H9 (cell line): Measurements from ENCODE around the gene COX17. TPM values are rescaled to one million over a fixed set of nuclear protein-coding genes. Genes with fewer than 3 reads are reported as not detected.

Experiments
- DNase-seq: peaks from one replicate; pipeline ENCODE4 v3.0.0-alpha.2; 2017
- H2AFZ ChIP-seq: one replicate; pipeline ENCODE4 v1.6.1; 2013; ENCODE audit warnings: mild to moderate bottlenecking, low read length, control low read depth, moderate library complexity
- H2AK5ac ChIP-seq: 2 replicates; pipeline ENCODE4 v1.6.1; 2013; ENCODE audit warnings: low read length, control low read depth, mixed read lengths; ENCODE audit not compliant: insufficient read length
- H2BK120ac ChIP-seq: one replicate; pipeline ENCODE4 v1.6.1; 2013; ENCODE audit warnings: low read depth, mild to moderate bottlenecking, low read length, control low read depth, inconsistent platforms; ENCODE audit not compliant: poor library complexity, severe bottlenecking
- H2BK12ac ChIP-seq: 2 replicates; pipeline ENCODE4 v1.6.1; 2013; ENCODE audit warnings: low read length, control low read depth, mixed read lengths, low read depth; ENCODE audit not compliant: insufficient read length
- H2BK15ac ChIP-seq: 2 replicates; pipeline ENCODE4 v1.6.1; 2013; ENCODE audit warnings: low read depth, low read length, control low read depth
- H2BK20ac ChIP-seq: one replicate; pipeline ENCODE4 v1.6.1; 2013; ENCODE audit warnings: low read depth, mild to moderate bottlenecking, low read length, control low read depth, inconsistent platforms; ENCODE audit not compliant: poor library complexity, severe bottlenecking
- H2BK5ac ChIP-seq: 2 replicates; pipeline ENCODE4 v1.6.1; 2013; ENCODE audit warnings: low read length, control low read depth, mixed read lengths; ENCODE audit not compliant: insufficient read length
- H3K14ac ChIP-seq: 2 replicates; pipeline ENCODE4 v1.6.1; 2013; ENCODE audit warnings: low read length, control low read depth; ENCODE audit not compliant: insufficient read depth
- H3K18ac ChIP-seq: 2 replicates; pipeline ENCODE4 v1.6.1; 2013; ENCODE audit warnings: low read depth, mild to moderate bottlenecking, mixed read lengths, low read length, control low read depth; ENCODE audit not compliant: insufficient read length
- H3K23ac ChIP-seq: 2 replicates; pipeline ENCODE4 v1.6.1; 2013; ENCODE audit warnings: low read length, control low read depth, mixed read lengths, low read depth; ENCODE audit not compliant: insufficient read length
- H3K23me2 ChIP-seq: 2 replicates; pipeline ENCODE4 v1.6.1; 2013; ENCODE audit warnings: low read depth, mild to moderate bottlenecking, mixed read lengths, low read length, control low read depth; ENCODE audit not compliant: insufficient read length, poor library complexity, severe bottlenecking
- H3K27ac ChIP-seq: 2 replicates; pipeline ENCODE4 v1.5.1; 2013; ENCODE audit warnings: low read length, control low read depth, mixed read lengths, low read depth; ENCODE audit not compliant: insufficient read length
- H3K27me3 ChIP-seq: 2 replicates; pipeline ENCODE4 v1.6.1; 2013; ENCODE audit warnings: low read length, control low read depth, inconsistent platforms; ENCODE audit not compliant: insufficient read depth
- H3K4ac ChIP-seq: 2 replicates; pipeline ENCODE4 v1.6.1; 2013; ENCODE audit warnings: low read depth, mild to moderate bottlenecking, control low read depth, inconsistent platforms, low read length, moderate library complexity
- H3K4me1 ChIP-seq: 2 replicates; pipeline ENCODE4 v1.6.1; 2013; ENCODE audit warnings: low read length, control low read depth, inconsistent platforms; ENCODE audit not compliant: insufficient read depth
- H3K4me2 ChIP-seq: 2 replicates; pipeline ENCODE4 v1.6.1; 2013; ENCODE audit warnings: low read length, control low read depth, mixed read lengths; ENCODE audit not compliant: insufficient read length, insufficient read depth
- H3K56ac ChIP-seq: 2 replicates; pipeline ENCODE4 v1.6.1; 2013; ENCODE audit warnings: low read depth, mild to moderate bottlenecking, mixed read lengths, low read length, control low read depth; ENCODE audit not compliant: insufficient read length
- H3K79me1 ChIP-seq: 2 replicates; pipeline ENCODE4 v1.6.1; 2013; ENCODE audit warnings: low read depth, mild to moderate bottlenecking, moderate library complexity, low read length, control low read depth, inconsistent platforms; ENCODE audit not compliant: insufficient read depth, poor library complexity, severe bottlenecking
- H3K79me2 ChIP-seq: 2 replicates; pipeline ENCODE4 v1.6.1; 2013; ENCODE audit warnings: low read length, control low read depth, inconsistent platforms; ENCODE audit not compliant: insufficient read depth
- H3K9ac ChIP-seq: 2 replicates; pipeline ENCODE4 v1.6.1; 2013; ENCODE audit warnings: low read length, control low read depth, mixed read lengths; ENCODE audit not compliant: insufficient read length; ENCODE audit errors: extremely low read depth
- H3K9me3 ChIP-seq: one replicate; pipeline ENCODE4 v1.6.1; 2013; ENCODE audit warnings: low read depth, low read length, inconsistent platforms; ENCODE audit not compliant: control insufficient read depth
- H3T11ph ChIP-seq: one replicate; pipeline ENCODE4 v1.6.1; 2013; ENCODE audit warnings: mild to moderate bottlenecking, low read length, control low read depth, inconsistent platforms
- H4K20me1 ChIP-seq: one replicate; pipeline ENCODE4 v1.6.1; 2013; ENCODE audit not compliant: control insufficient read depth, insufficient read length, insufficient read depth
- H4K5ac ChIP-seq: 2 replicates; pipeline ENCODE4 v1.6.1; 2013; ENCODE audit warnings: low read depth, mild to moderate bottlenecking, mixed read lengths, low read length, control low read depth; ENCODE audit not compliant: insufficient read length
- H4K8ac ChIP-seq: replicated peaks from 2 replicates; pipeline ENCODE4 v1.6.1; 2013; ENCODE audit warnings: low read length, control low read depth, mixed read lengths, low read depth; ENCODE audit not compliant: insufficient read length
- H4K91ac ChIP-seq: 2 replicates; pipeline ENCODE4 v1.6.1; 2013; ENCODE audit warnings: low read depth, mild to moderate bottlenecking, moderate library complexity, mixed read lengths, low read length, control low read depth; ENCODE audit not compliant: insufficient read length
- H3K27ac Mint-ChIP-seq, 3 experiments: 2 replicates in 2 of 3; 3 replicates in 1 of 3; pipeline ENCODE4 v1.8.0; 2020 to 2021; ENCODE audit warnings: mixed read lengths in 3 of 3, mild to moderate bottlenecking in 1 of 3, moderate library complexity in 1 of 3
- H3K27me3 Mint-ChIP-seq: 2 replicates; pipeline ENCODE4 v1.8.0; 2021; ENCODE audit warnings: low read depth, mild to moderate bottlenecking, moderate library complexity, mixed read lengths
- H3K36me3 Mint-ChIP-seq, 3 experiments: 2 replicates in 2 of 3; 3 replicates in 1 of 3; pipeline ENCODE4 v1.8.0; 2020 to 2021; ENCODE audit warnings: low read depth in 3 of 3, mixed read lengths in 3 of 3; ENCODE audit not compliant: insufficient read depth in 1 of 3
- H3K4me1 Mint-ChIP-seq, 2 experiments: 2 replicates each; pipeline ENCODE4 v1.8.0; 2020; ENCODE audit warnings: mixed read lengths in 2 of 2
- H3K4me3 Mint-ChIP-seq, 2 experiments: 2 replicates in 1 of 2; 3 replicates in 1 of 2; pipeline ENCODE4 v1.8.0; 2020 to 2021; ENCODE audit warnings: mild to moderate bottlenecking in 2 of 2, mixed read lengths in 2 of 2, moderate library complexity in 1 of 2
- H3K9me3 Mint-ChIP-seq, 2 experiments: 2 replicates in 1 of 2; 3 replicates in 1 of 2; pipeline ENCODE4 v1.8.0; 2020; ENCODE audit warnings: mild to moderate bottlenecking in 2 of 2, mixed read lengths in 2 of 2, moderate library complexity in 1 of 2
- WGBS: extraction: QIAGEN DNeasy Blood & Tissue Kit; methylation state at CpG from one replicate; pipeline ENCODE4 v1.1.7; 2013; ENCODE audit warnings: missing lambda C conversion rate, low lambda C conversion rate, mixed read lengths; ENCODE audit not compliant: insufficient read length; ENCODE audit errors: extremely low coverage; 5-methylcytosine and 5-hydroxymethylcytosine counted together
- total RNA-seq: library from RNA; stranded (reverse); gene quantifications from 2 replicates; pipeline ENCODE4 v1.2.1, GENCODE V29; 2021
- TF ChIP-seq, protein P1 (sequence below): fragments of 200-600 bp; sonication (generic); conservative IDR thresholded peaks from 3 replicates; pipeline ENCODE4 v1.8.0; 2021; ENCODE audit warnings: antibody characterized with exemption, mild to moderate bottlenecking

Gene COX17
- total RNA-seq, 1 experiment from 2014 or later: 47.0 TPM

DNA sequence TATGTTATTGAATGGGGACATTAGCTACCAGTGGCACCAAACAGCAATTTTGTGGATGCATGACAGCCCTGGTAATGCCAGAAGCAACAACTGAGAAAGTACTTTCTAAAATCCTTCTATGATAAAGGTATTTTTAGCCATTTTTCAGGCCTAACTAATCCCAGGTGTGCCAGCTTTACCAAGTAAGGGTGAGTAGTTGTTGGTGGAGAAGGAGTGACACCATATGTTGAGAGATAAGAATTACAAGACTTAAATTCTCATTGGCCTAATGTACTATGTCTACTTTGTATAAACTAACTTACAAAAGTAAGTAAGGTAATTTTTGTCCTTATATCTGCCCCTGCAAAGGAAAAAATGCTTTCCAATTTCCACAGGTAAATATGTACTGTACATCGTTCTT lies 4.1 kb upstream of the COX17 start:
- Histone ChIP-seq H3K14ac (no peak overlapping the region), H2AFZ (no peak overlapping the region), H2BK12ac (no peak overlapping the region), H3K23ac (no peak overlapping the region), H2BK120ac (no peak overlapping the region), H3K9me3 (no peaks in the 10 kb centered on the region), H3K4me1 (no peaks in the 10 kb centered on the region), H4K5ac (no peak overlapping the region), H3K4me2 (no peak overlapping the region), H3K27ac (no peak overlapping the region), H4K8ac (no peak overlapping the region), H3K4ac (no peak overlapping the region), H3K79me2 (no peaks in the 10 kb centered on the region; the same call in 1 of the 2 replicates), H3K27me3 (no peaks in the 10 kb centered on the region), H2BK20ac (no peak overlapping the region), H4K91ac (no peak overlapping the region), H2AK5ac (no peak overlapping the region), H3K9ac (no peak overlapping the region), H2BK15ac (no peak overlapping the region), H3T11ph (no peak overlapping the region), H3K79me1 (no peaks in the 10 kb centered on the region), H4K20me1 (no peaks in the 10 kb centered on the region), H2BK5ac (no peak overlapping the region), H3K56ac (no peak overlapping the region), H3K23me2 (no peaks in the 10 kb centered on the region), H3K18ac (no peak overlapping the region)
- H3K9me3 Mint-ChIP-seq: peaks cover 1 to 5% of the 10 kb centered on the region in 2 experiments; a peak in 2 of 5 replicates
- TF ChIP-seq, protein P1, sequence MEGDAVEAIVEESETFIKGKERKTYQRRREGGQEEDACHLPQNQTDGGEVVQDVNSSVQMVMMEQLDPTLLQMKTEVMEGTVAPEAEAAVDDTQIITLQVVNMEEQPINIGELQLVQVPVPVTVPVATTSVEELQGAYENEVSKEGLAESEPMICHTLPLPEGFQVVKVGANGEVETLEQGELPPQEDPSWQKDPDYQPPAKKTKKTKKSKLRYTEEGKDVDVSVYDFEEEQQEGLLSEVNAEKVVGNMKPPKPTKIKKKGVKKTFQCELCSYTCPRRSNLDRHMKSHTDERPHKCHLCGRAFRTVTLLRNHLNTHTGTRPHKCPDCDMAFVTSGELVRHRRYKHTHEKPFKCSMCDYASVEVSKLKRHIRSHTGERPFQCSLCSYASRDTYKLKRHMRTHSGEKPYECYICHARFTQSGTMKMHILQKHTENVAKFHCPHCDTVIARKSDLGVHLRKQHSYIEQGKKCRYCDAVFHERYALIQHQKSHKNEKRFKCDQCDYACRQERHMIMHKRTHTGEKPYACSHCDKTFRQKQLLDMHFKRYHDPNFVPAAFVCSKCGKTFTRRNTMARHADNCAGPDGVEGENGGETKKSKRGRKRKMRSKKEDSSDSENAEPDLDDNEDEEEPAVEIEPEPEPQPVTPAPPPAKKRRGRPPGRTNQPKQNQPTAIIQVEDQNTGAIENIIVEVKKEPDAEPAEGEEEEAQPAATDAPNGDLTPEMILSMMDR: peak; percentile 65
- H3K27me3 Mint-ChIP-seq: no peaks in the 10 kb centered on the region
- H3K4me3 Mint-ChIP-seq: no peak overlapping the region
- H3K36me3 Mint-ChIP-seq: peaks cover 0 to 8% (median 2%) of the 10 kb centered on the region in 3 experiments; a peak in 2 of 7 replicates
- no peak for DNase-seq
- no CpG with 5 or more reads among the region's 1 CpG for WGBS
- peaks cover 12 to 14% of the 10 kb centered on the region in 2 experiments for H3K4me1 Mint-ChIP-seq
- H3K27ac Mint-ChIP-seq: no peak overlapping the region
